Measurements from ENCODE around the gene RFPL3.

Gene RFPL3

GRCh38 chr22:32339190-32340012 is 18.3 kb upstream of the RFPL3 start:
- Histone ChIP-seq H3K9me2 (replicated peaks; ENCODE audit: insufficient read depth, low read length) (no peaks in the 10 kb centered on the region), H3K27ac (ENCODE audit: low read depth, low read length) (no peak overlapping the region), H3K79me2 (ENCODE audit: insufficient read depth, low read length) (no peaks in the 10 kb centered on the region), H4K20me1 (ENCODE audit: low read depth, low read length) (no peaks in the 10 kb centered on the region), H3K9me3 (ENCODE audit: insufficient read depth, low read length) (no peaks in the 10 kb centered on the region), H3K4me3 (ENCODE audit: insufficient read depth, low read length, poor library complexity, severe bottlenecking) (no peak overlapping the region), H3K36me3 (ENCODE audit: low read length) (no peaks in the 10 kb centered on the region), H2AFZ (ENCODE audit: low read depth, low read length, severe bottlenecking) (no peak overlapping the region), H3K9ac (ENCODE audit: low read length) (no peak overlapping the region), H3K4me2 (ENCODE audit: low read depth, low read length, poor library complexity, severe bottlenecking) (no peak overlapping the region), H3F3A (ENCODE audit: insufficient read depth) (no peaks in the 10 kb centered on the region), H3K27me3 (ENCODE audit: low read length) (no peaks in the 10 kb centered on the region)
- TF ChIP-seq EZH2phosphoT487 (conservative IDR thresholded peaks at IDR 0.05; ENCODE audit: low read length): no peak
- TF ChIP-seq CTCF (IDR thresholded peaks at IDR 0.05; ENCODE audit: insufficient read depth, low read length, poor library complexity, severe bottlenecking): no peak

- no peaks in the 10 kb centered on the region for H3K9me3 ChIP-seq (ENCODE audit: insufficient read depth, low read length)
- no peaks in the 10 kb centered on the region for H3K79me2 ChIP-seq (ENCODE audit: insufficient read depth, low read length)
- no peak overlapping the region for H3K27ac ChIP-seq (ENCODE audit: low read depth, low read length)
- no peak overlapping the region for H3K4me2 ChIP-seq (ENCODE audit: low read depth, low read length, poor library complexity, severe bottlenecking)
- H3K36me3 ChIP-seq (ENCODE audit: low read length): no peaks in the 10 kb centered on the region
- no peak overlapping the region for H3K9ac ChIP-seq (ENCODE audit: low read length)
- no peaks in the 10 kb centered on the region for H4K20me1 ChIP-seq (ENCODE audit: low read depth, low read length)
- H3K27me3 ChIP-seq (ENCODE audit: low read length): no peaks in the 10 kb centered on the region
- no peak overlapping the region for H3K4me3 ChIP-seq (ENCODE audit: insufficient read depth, low read length, poor library complexity, severe bottlenecking)
- no peaks in the 10 kb centered on the region for H3F3A ChIP-seq (ENCODE audit: insufficient read depth)
- H2AFZ ChIP-seq (ENCODE audit: low read depth, low read length, severe bottlenecking): no peak overlapping the region
- no peaks in the 10 kb centered on the region for H3K9me2 ChIP-seq (replicated peaks; ENCODE audit: insufficient read depth, low read length)
- TF ChIP-seq CTCF (IDR thresholded peaks at IDR 0.05; ENCODE audit: insufficient read depth, low read length, poor library complexity, severe bottlenecking) (no peak), EZH2phosphoT487 (conservative IDR thresholded peaks at IDR 0.05; ENCODE audit: low read length) (no peak)
These were observed 17.3 kb upstream of the RFPL3 start for GRCh38 chr22:32340411-32340810.

GRCh38 chr22:32341122-32341740 is 16.4 kb upstream of the RFPL3 start:
- Histone ChIP-seq H3K4me3 (ENCODE audit: insufficient read depth, low read length, poor library complexity, severe bottlenecking) (no peak overlapping the region), H4K20me1 (ENCODE audit: low read depth, low read length) (no peaks in the 10 kb centered on the region), H3K79me2 (ENCODE audit: insufficient read depth, low read length) (no peaks in the 10 kb centered on the region), H3K27me3 (ENCODE audit: low read length) (no peaks in the 10 kb centered on the region), H3K9me3 (ENCODE audit: insufficient read depth, low read length) (no peaks in the 10 kb centered on the region), H3K9me2 (replicated peaks; ENCODE audit: insufficient read depth, low read length) (no peaks in the 10 kb centered on the region), H3K36me3 (ENCODE audit: low read length) (no peaks in the 10 kb centered on the region), H3F3A (ENCODE audit: insufficient read depth) (no peaks in the 10 kb centered on the region), H3K4me2 (ENCODE audit: low read depth, low read length, poor library complexity, severe bottlenecking) (no peak overlapping the region), H3K27ac (ENCODE audit: low read depth, low read length) (no peak overlapping the region), H2AFZ (ENCODE audit: low read depth, low read length, severe bottlenecking) (no peak overlapping the region), H3K9ac (ENCODE audit: low read length) (no peak overlapping the region)
- no peak for TF ChIP-seq CTCF (IDR thresholded peaks at IDR 0.05; ENCODE audit: insufficient read depth, low read length, poor library complexity, severe bottlenecking)
- TF ChIP-seq EZH2phosphoT487 (conservative IDR thresholded peaks at IDR 0.05; ENCODE audit: low read length): no peak
